ENCODE results near the gene PLXND1.
"Not testable (repeated sequence)": the region's sequence is repeated elsewhere in the genome, so short reads cannot be mapped to it uniquely, and the experiment has no call there.

PLXND1 gene

DNA sequence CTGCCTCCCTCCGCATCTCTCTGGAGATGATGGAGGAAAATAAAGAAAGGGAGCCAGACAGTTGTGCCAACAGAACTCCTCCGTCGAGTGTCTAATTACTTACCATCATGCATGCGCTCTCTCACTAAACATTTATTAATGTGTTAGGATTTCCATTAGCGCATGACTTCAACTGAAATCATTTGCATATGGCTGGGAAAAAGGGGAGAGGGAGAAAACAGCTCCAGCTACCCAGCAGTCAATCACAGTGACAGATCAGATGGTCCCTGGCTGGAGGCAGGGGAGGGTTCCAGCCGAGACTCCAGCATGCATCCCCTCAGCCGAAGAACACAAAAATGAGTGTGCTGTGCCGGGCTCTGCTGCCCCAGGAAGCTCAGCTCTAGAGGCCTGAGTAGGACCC is 84.9 kb downstream of the PLXND1 start:
- no peak for TF ChIP-seq CTCF (conservative IDR thresholded peaks at IDR 0.05)
- no peak overlapping the region for H3K27ac ChIP-seq

- no peak for TF ChIP-seq CTCF (conservative IDR thresholded peaks at IDR 0.05)
- H3K27ac ChIP-seq, result no peak overlapping the region
Observed at GRCh38 chr3:129520960-129521359, 85.5 kb downstream of the PLXND1 start.

DNA sequence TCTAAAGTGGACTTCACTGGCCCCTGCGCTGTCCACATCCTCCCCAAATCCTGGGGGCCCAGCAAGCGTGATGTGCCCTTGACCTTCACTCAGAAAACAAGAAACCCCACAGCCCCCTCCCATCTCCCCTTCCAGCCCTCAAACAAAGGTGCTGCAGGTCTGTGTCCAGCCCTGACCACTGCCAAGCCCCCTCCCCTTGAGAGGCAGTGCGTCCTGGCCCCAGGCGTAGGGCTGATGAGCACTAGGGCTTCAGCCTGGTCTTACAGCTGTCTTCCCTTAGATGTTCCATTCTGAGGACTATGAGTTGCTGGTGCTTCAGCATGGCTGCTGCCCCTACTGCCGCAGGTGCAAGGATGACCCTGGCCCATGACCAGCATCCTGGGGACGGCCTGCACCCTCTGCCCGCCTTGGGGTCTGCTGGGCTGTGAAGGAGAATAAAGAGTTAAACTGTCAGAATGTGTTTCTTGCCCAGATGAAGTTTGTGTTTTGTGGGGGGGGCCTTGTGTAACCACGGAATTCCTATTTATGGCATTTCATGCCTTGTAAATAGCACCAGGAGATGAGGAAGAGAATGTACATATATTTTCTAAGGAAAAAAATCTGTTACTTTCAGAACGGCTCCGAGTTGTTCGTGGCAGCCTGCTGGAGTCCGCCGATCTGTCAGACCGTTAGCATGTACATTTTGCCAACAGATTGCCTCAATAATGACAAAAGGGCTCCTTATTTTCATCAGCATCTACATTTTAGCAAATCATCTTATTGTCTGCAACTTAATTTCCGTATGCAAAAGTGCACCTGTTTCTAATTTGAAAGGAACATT is 86.4 kb downstream of the PLXND1 start:
- TF ChIP-seq CTCF (conservative IDR thresholded peaks at IDR 0.05), result no peak
- H3K27ac ChIP-seq, result no peak overlapping the region

- no peak for TF ChIP-seq CTCF (conservative IDR thresholded peaks at IDR 0.05)
- no peak overlapping the region for H3K27ac ChIP-seq
Observed at GRCh38 chr3:129519449-129519848, 87.0 kb downstream of the PLXND1 start.

DNA sequence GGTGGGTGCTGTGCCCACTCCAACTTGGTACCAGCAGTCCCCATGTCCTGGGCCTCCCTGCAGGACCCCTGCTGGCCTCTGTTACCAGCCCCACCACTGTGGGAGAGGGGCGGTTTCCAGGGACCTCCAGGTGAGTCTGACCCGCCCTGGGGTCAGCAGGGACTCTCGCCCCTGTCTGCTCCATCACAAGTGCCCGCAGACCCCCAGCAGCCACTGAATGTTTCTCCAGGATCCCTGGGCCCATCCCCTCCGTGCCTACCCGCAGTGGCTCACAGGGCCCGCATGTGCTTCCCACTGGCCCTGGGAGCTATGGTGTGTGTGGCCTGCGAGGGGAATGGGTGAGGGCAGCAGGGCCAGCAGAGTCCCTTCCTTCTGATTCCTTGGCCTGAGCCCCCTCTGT is 87.9 kb downstream of the PLXND1 start:
- TF ChIP-seq CTCF (conservative IDR thresholded peaks at IDR 0.05), result no peak
- H3K27ac ChIP-seq, result no peak overlapping the region

- no peak for TF ChIP-seq CTCF (conservative IDR thresholded peaks at IDR 0.05)
- H3K27ac ChIP-seq, result no peak overlapping the region
Observed at GRCh38 chr3:129518038-129518561, 88.4 kb downstream of the PLXND1 start.

GRCh38 chr3:129517516-129517915 is 89.0 kb downstream of the PLXND1 start:
- no peak for TF ChIP-seq CTCF (conservative IDR thresholded peaks at IDR 0.05)
- no peak overlapping the region for H3K27ac ChIP-seq

DNA sequence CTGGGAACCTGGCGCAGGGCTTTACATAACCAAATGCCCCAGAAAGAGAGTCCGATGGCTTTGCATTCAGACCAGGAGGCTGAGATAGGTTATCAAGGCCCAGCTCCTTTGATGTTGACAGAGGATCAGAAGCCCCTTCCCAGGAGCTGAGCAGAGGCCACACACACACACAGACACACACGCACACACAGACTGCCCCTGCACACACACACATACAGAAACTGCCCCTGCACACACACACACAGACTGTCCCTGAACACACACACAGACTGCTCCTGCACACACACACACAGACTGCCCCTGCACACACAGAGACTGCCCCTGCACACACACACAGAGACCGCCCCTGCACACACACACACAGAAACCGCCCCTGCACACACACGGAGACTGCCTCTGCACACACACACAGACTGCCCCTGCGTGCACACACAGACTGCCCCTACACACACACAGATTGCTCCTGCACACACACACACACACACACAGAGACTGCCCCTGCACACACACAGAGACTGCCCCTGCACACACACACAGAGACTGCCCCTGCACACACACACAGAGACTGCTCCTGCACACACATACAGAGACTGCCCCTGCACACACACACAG is 90.5 kb downstream of the PLXND1 start:
- H3K27ac ChIP-seq, result not testable (repeated sequence)

DNA sequence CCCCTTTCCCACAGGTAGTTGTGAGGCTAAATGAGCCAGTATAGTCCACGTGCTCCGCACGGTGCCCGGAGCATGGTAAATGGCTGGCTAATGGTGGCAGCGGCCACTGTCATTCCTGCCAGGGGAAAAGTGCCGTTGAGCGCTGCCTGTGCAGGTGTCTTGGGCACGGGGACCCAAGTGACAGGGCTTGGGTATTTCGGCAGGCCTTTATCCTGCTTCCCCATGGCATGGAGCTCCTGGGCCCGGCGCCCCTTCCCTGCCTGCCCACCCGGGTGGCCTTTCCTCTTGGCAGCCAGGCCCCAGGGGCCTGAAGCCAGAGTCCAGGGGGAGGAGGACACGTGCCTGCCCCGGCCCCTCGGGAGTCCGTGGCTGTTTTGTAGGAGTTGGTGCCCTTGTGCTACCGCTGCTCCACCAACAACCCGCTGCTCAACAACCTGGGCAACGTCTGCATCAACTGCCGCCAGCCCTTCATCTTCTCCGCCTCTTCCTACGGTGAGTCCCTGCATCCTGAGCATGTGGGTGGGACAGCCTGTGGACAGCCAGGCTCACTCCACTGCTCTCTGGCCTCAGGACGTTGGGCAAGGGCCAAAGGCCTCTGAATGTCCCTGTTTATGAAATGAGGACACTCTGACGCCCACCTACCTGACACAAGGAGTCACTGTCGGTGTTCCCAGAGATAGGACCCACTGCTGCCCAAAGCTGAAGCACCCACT is 91.2 kb downstream of the PLXND1 start:
- H3K27ac ChIP-seq, result not testable (repeated sequence)

Data from VCaP (cell line).